Karpas-422 (cell line): ENCODE data around the gene TUBB2A. TPM values are rescaled to one million over a fixed set of nuclear protein-coding genes. Genes with fewer than 3 reads are reported as not detected.

Source experiments
- DNase-seq: peaks from one replicate; pipeline ENCODE4 v3.0.0-alpha.2; 2015
- H2AFZ ChIP-seq: fragments of 200-600 bp; sonication (generic); 2 replicates; pipeline ENCODE4 v1.6.1; 2014; ENCODE audit warnings: antibody characterized with exemption, low read length, mixed read lengths
- H3K27ac ChIP-seq: fragments of 200-600 bp; sonication (generic); 2 replicates; pipeline ENCODE4 v1.5.1; 2014; ENCODE audit warnings: mild to moderate bottlenecking, low read length, moderate library complexity
- H3K27me3 ChIP-seq: fragments of 200-600 bp; sonication (generic); 2 replicates; pipeline ENCODE4 v1.6.1; 2014; ENCODE audit warnings: low read length, mixed read lengths
- H3K36me3 ChIP-seq: fragments of 200-600 bp; sonication (generic); 2 replicates; pipeline ENCODE4 v1.6.1; 2014; ENCODE audit warnings: low read length, mixed read lengths; ENCODE audit not compliant: insufficient read depth
- H3K4me1 ChIP-seq: fragments of 200-600 bp; sonication (generic); 2 replicates; pipeline ENCODE4 v1.6.1; 2014; ENCODE audit warnings: mild to moderate bottlenecking, low read length, mixed read lengths
- H3K4me2 ChIP-seq: fragments of 200-600 bp; sonication (generic); 2 replicates; pipeline ENCODE4 v1.6.1; 2014; ENCODE audit warnings: low read length, low read depth, mild to moderate bottlenecking; ENCODE audit not compliant: poor library complexity, severe bottlenecking
- H3K4me3 ChIP-seq: fragments of 200-600 bp; sonication (generic); 2 replicates; pipeline ENCODE4 v1.5.1; 2014; ENCODE audit warnings: mild to moderate bottlenecking, antibody characterized with exemption, low read length, mixed read lengths
- H3K79me2 ChIP-seq: fragments of 200-600 bp; sonication (generic); 2 replicates; pipeline ENCODE4 v1.6.1; 2014; ENCODE audit warnings: mild to moderate bottlenecking, low read length, mixed read lengths
- H3K9ac ChIP-seq: fragments of 200-600 bp; sonication (generic); 2 replicates; pipeline ENCODE4 v1.6.0; 2014; ENCODE audit warnings: low read length
- H3K9me2 ChIP-seq: fragments of 200-600 bp; sonication (generic), shearing (Covaris generic); replicated peaks from 2 replicates; pipeline ENCODE4 v1.6.0; 2014; ENCODE audit warnings: mild to moderate bottlenecking, low read length, moderate library complexity; ENCODE audit not compliant: insufficient read depth
- H3K9me3 ChIP-seq: fragments of 300-700, 200-600 bp; sonication (generic); 2 replicates; pipeline ENCODE4 v1.6.1; 2014; ENCODE audit warnings: low read length, mixed read lengths
- H4K20me1 ChIP-seq: fragments of 200-600 bp; sonication (generic); 2 replicates; pipeline ENCODE4 v1.6.1; 2014; ENCODE audit warnings: mild to moderate bottlenecking, antibody characterized with exemption, low read length, low read depth; ENCODE audit not compliant: insufficient read depth
- total RNA-seq: library from RNA; depleted of rRNA; stranded (reverse); fragments of >200 nt; shearing (Covaris generic); gene quantifications from 2 replicates; pipeline ENCODE4 v1.2.3, GENCODE V29; 2014; ENCODE audit warnings: low replicate concordance; rRNA removed

Gene TUBB2A
- total RNA-seq: 0.51 TPM in 1 of 2 replicates, not detected in the other

- no peaks in the 10 kb centered on the region for H3K36me3 ChIP-seq
- DNase-seq: peak; percentile 88
- H3K27me3 ChIP-seq: no peaks in the 10 kb centered on the region
- peak within 1 kb of the TSS; percentile 69 for H3K4me3 ChIP-seq
- no peaks in the 10 kb centered on the region for H4K20me1 ChIP-seq
- H3K79me2 ChIP-seq: no peaks in the 10 kb centered on the region
- H3K9me3 ChIP-seq: no peaks in the 10 kb centered on the region
- H2AFZ ChIP-seq: peak within 1 kb of the TSS; percentile 84
- peaks cover 16% of the 10 kb centered on the region for H3K4me1 ChIP-seq
- no peak within 1 kb of the TSS for H3K27ac ChIP-seq
- H3K4me2 ChIP-seq: peak within 1 kb of the TSS; percentile 68
- H3K9ac ChIP-seq: peak within 1 kb of the TSS; percentile 59
- no peaks in the 10 kb centered on the region for H3K9me2 ChIP-seq
Measured at GRCh38 chr6:3157131-3157933, at the start of gene TUBB2A. Gene TUBB2A (minus strand): TSS chr6:3157544. CDS start chr6:3157463, 81 bp downstream.

DNA sequence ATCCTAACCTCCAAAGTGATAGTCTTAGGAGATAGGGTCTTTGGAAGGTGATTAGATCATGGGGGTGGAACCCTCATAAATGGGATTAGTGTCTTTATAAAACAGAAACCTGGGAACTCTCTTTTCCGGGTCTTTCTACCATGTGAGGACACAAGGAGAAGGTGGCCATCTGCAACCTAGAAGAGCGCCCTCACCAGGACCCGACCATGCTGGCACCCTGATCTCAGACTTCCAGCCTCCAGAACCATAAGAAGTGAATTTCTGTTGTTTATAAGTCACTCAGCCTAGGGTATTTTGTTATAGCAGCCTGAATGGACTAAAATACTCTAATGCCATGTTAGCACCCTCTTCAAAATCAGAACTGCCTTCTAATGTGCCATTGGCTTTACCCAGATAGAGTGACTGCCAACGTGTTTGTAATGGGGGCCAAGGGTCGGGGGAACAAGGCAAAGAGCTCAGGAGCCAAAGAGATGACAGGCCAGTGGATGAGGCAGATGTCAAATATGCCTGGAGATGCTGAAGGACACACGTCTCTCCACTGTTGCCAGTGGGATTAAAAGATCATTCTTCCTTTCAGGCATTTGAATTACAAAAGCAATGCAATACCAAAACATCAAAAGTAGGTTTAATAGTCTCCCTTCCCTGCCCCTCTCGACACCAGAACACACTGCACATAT lies 49.1 kb upstream of the TUBB2A start:
- DNase-seq: no peak
- H3K9me2 ChIP-seq: no peaks in the 10 kb centered on the region
- peaks cover 18% of the 10 kb centered on the region for H3K4me1 ChIP-seq
- no peak overlapping the region for H2AFZ ChIP-seq
- no peaks in the 10 kb centered on the region for H3K27me3 ChIP-seq
- no peak overlapping the region for H3K9ac ChIP-seq
- no peak overlapping the region for H3K4me2 ChIP-seq
- no peaks in the 10 kb centered on the region for H3K79me2 ChIP-seq
- no peaks in the 10 kb centered on the region for H3K9me3 ChIP-seq
- no peaks in the 10 kb centered on the region for H4K20me1 ChIP-seq
- H3K36me3 ChIP-seq: no peaks in the 10 kb centered on the region
- no peak overlapping the region for H3K27ac ChIP-seq
- no peak overlapping the region for H3K4me3 ChIP-seq

- Histone ChIP-seq H3K4me3 (no peak overlapping the region), H3K4me1 (peaks cover 18% of the 10 kb centered on the region), H3K27ac (no peak overlapping the region), H3K36me3 (no peaks in the 10 kb centered on the region), H2AFZ (no peak overlapping the region), H3K79me2 (no peaks in the 10 kb centered on the region), H3K9me2 (no peaks in the 10 kb centered on the region), H3K4me2 (no peak overlapping the region), H3K9ac (no peak overlapping the region), H3K27me3 (no peaks in the 10 kb centered on the region), H4K20me1 (no peaks in the 10 kb centered on the region), H3K9me3 (no peaks in the 10 kb centered on the region)
- DNase-seq: no peak
Measured at GRCh38 chr6:3205913-3206312, 48.6 kb upstream of the TUBB2A start.

GRCh38 chr6:3204921-3205320 lies 47.6 kb upstream of the TUBB2A start:
- H3K9ac ChIP-seq: no peak overlapping the region
- H3K4me1 ChIP-seq: peaks cover 18% of the 10 kb centered on the region

GRCh38 chr6:3202999-3203696 lies 45.8 kb upstream of the TUBB2A start:
- H3K79me2 ChIP-seq: no peaks in the 10 kb centered on the region
- no peaks in the 10 kb centered on the region for H3K9me2 ChIP-seq
- H3K4me1 ChIP-seq: peaks cover 18% of the 10 kb centered on the region
- H3K9me3 ChIP-seq: no peaks in the 10 kb centered on the region
- H4K20me1 ChIP-seq: no peaks in the 10 kb centered on the region
- H3K36me3 ChIP-seq: no peaks in the 10 kb centered on the region
- H2AFZ ChIP-seq: no peak overlapping the region
- no peak for DNase-seq
- H3K27ac ChIP-seq: no peak overlapping the region
- peak overlapping the region; percentile 1 for H3K4me2 ChIP-seq
- no peak overlapping the region for H3K4me3 ChIP-seq
- H3K9ac ChIP-seq: no peak overlapping the region
- no peaks in the 10 kb centered on the region for H3K27me3 ChIP-seq

More at GRCh38 chr6:3204921-3205320, 47.6 kb upstream of the TUBB2A start:
- no peak overlapping the region for H3K4me3 ChIP-seq
- no peaks in the 10 kb centered on the region for H3K36me3 ChIP-seq
- no peak overlapping the region for H3K4me2 ChIP-seq
- no peaks in the 10 kb centered on the region for H3K9me3 ChIP-seq
- no peak overlapping the region for H3K27ac ChIP-seq
- no peaks in the 10 kb centered on the region for H3K9me2 ChIP-seq
- no peak overlapping the region for H2AFZ ChIP-seq
- no peaks in the 10 kb centered on the region for H3K27me3 ChIP-seq
- H4K20me1 ChIP-seq: no peaks in the 10 kb centered on the region
- no peak for DNase-seq
- no peaks in the 10 kb centered on the region for H3K79me2 ChIP-seq

- H4K20me1 ChIP-seq: no peaks in the 10 kb centered on the region
- no peaks in the 10 kb centered on the region for H3K36me3 ChIP-seq
- DNase-seq: no peak
- H3K4me3 ChIP-seq: no peak overlapping the region
- no peak overlapping the region for H3K9ac ChIP-seq
- no peaks in the 10 kb centered on the region for H3K79me2 ChIP-seq
- no peaks in the 10 kb centered on the region for H3K9me2 ChIP-seq
- H3K4me1 ChIP-seq: peaks cover 18% of the 10 kb centered on the region
- no peaks in the 10 kb centered on the region for H3K9me3 ChIP-seq
- no peak overlapping the region for H3K27ac ChIP-seq
- no peak overlapping the region for H2AFZ ChIP-seq
- H3K4me2 ChIP-seq: no peak overlapping the region
- H3K27me3 ChIP-seq: no peaks in the 10 kb centered on the region
Measured at GRCh38 chr6:3201388-3201787, 44.0 kb upstream of the TUBB2A start.

GRCh38 chr6:3200682-3201081 lies 43.3 kb upstream of the TUBB2A start:
- no peak overlapping the region for H3K9ac ChIP-seq
- H3K4me2 ChIP-seq: no peak overlapping the region
- H2AFZ ChIP-seq: no peak overlapping the region
- no peaks in the 10 kb centered on the region for H3K36me3 ChIP-seq
- H3K27ac ChIP-seq: no peak overlapping the region
- H3K4me1 ChIP-seq: peaks cover 18% of the 10 kb centered on the region
- no peaks in the 10 kb centered on the region for H3K9me2 ChIP-seq
- H3K79me2 ChIP-seq: no peaks in the 10 kb centered on the region
- H3K27me3 ChIP-seq: no peaks in the 10 kb centered on the region
- H4K20me1 ChIP-seq: no peaks in the 10 kb centered on the region
- no peak overlapping the region for H3K4me3 ChIP-seq
- H3K9me3 ChIP-seq: no peaks in the 10 kb centered on the region
- no peak for DNase-seq

DNA sequence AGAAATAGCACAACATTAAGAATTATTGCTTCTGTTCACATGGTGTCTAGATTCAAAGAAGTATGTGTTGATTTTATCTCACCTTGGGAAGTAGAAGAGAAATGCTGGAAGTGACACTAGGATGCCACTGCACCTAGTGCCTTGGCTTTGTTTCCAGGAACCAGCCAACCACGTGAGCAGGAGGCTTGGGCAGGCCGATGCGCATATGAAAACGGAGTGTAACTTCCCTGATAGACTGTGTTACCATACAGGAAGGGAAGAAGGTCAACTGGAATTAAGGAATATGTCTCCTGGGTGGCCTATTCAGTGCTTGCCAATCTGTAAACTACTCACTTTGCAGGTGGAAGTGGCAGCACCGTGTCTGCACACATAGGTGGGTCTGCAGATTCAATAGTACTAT lies 42.0 kb upstream of the TUBB2A start:
- Histone ChIP-seq H3K4me1 (peaks cover 14% of the 10 kb centered on the region), H3K9ac (no peak overlapping the region), H3K27ac (no peak overlapping the region), H2AFZ (no peak overlapping the region), H3K36me3 (no peaks in the 10 kb centered on the region), H4K20me1 (no peaks in the 10 kb centered on the region), H3K9me2 (no peaks in the 10 kb centered on the region), H3K4me2 (no peak overlapping the region), H3K9me3 (no peaks in the 10 kb centered on the region), H3K79me2 (no peaks in the 10 kb centered on the region), H3K27me3 (no peaks in the 10 kb centered on the region), H3K4me3 (no peak overlapping the region)
- DNase-seq: no peak
